Adrenal gland (tissue), 12 donors: ENCODE data around the gene C15orf40. TPM values are rescaled to one million over a fixed set of nuclear protein-coding genes. Genes with fewer than 3 reads are reported as not detected.

Experiments used
- DNase-seq, 7 donors: peaks; one replicate each; pipeline ENCODE4 v3.0.0-alpha.2; 2019 to 2020
- H3K27ac ChIP-seq, 5 donors: fragments of 200-600 bp; sonication (generic) in 4 of 5; 1 replicate in 3 of 5; 2 replicates in 2 of 5; pipeline versions ENCODE4 v1.5.1 to v1.8.0; 2016 to 2020; ENCODE audit warnings: mild to moderate bottlenecking in 1 of 5
- H3K27me3 ChIP-seq: fragments of 200-600 bp; 2 replicates; pipeline ENCODE4 v1.8.0; 2021
- H3K36me3 ChIP-seq, 2 donors: fragments of 200-600 bp; replicated peaks in 1 of 2; 1 replicate in 1 of 2; 2 replicates in 1 of 2; pipeline versions ENCODE4 v1.5.1 to v1.8.0; 2018 to 2022
- H3K4me1 ChIP-seq, 2 donors: fragments of 200-600 bp; replicated peaks in 1 of 2; 1 replicate in 1 of 2; 2 replicates in 1 of 2; pipeline versions ENCODE4 v1.5.1 to v1.8.0; 2018 to 2021
- H3K4me3 ChIP-seq, 4 donors: fragments of 200-600 bp; sonication (generic) in 3 of 4; one replicate each; pipeline ENCODE4 v1.5.1; 2016 to 2018
- H3K9me3 ChIP-seq, 3 donors: fragments of 200-600 bp; sonication (generic) in 1 of 3; replicated peaks in 1 of 3; 1 replicate in 2 of 3; 2 replicates in 1 of 3; pipeline versions ENCODE4 v1.5.1 to v1.8.0; 2016 to 2021
- POLR2A ChIP-seq, 2 donors: fragments of 450-650 bp; IDR thresholded peaks; one replicate each; pipeline ENCODE4 v1.6.1; 2017; ENCODE audit warnings: antibody characterized with exemption in 2 of 2, mild to moderate bottlenecking in 2 of 2, moderate library complexity in 1 of 2
- WGBS, 4 donors: extraction: QIAGEN DNeasy Blood & Tissue Kit in 2 of 4; methylation state at CpG; one replicate each; pipeline versions ENCODE4 v1.1.5 to v1.1.7; 2013 to 2017; 5-methylcytosine and 5-hydroxymethylcytosine counted together
- intact Hi-C, 2 donors: fragments of 100-400 bp; cut with DNase I; formaldehyde crosslinking; loops; one replicate each; pipeline versions ENCODE4 v1.14.1 to v1.15.0; 2022 to 2023
- polyA plus RNA-seq, 3 donors: library from polyadenylated mRNA; stranded (reverse); fragments of 200-250 nt in 2 of 3; fragments of 350-450 nt in 1 of 3; fragmentation: Illumina TruSeq in 1 of 3; extraction: RNeasy Lipid Tissue Mini Kit (QIAGEN cat#74804) in 1 of 3; gene quantifications; one replicate each; pipeline ENCODE4 v1.2.3, GENCODE V29; 2013 to 2014
- total RNA-seq, 9 donors: library from RNA; depleted of rRNA in 4 of 9; stranded (reverse); fragments of >200 nt in 4 of 9; fragments of 120-200 nt in 1 of 9; fragmentation: NEBNext Ultra II Directional in 1 of 9; extraction: Animal tissue kit (Norgen Biotek cat#: 25700) in 1 of 9; gene quantifications; one replicate each; pipeline versions ENCODE4 v1.1.0 to v1.2.4, GENCODE V29; 2013 to 2023
- TF ChIP-seq, protein P1 (sequence below), 6 experiments: fragments of 450-650 bp in 4 of 6; fragments of 200-600 bp in 2 of 6; sonication (generic) in 1 of 6; IDR thresholded peaks; 1 replicate in 5 of 6; 2 replicates in 1 of 6; pipeline versions ENCODE4 v1.5.1 to v1.8.0; 2016 to 2021; ENCODE audit warnings: antibody characterized with exemption in 6 of 6, mild to moderate bottlenecking in 2 of 6, moderate library complexity in 1 of 6
- donor health status: healthy with polysubstance abuse.
- donor health status: Bipolar disorder and iron deficiency.
- donor health status: DM: yes; HTN: yes; CAD: no.
- donor health status: DM: no; HTN: no; CAD: no.
- donor health status: DM: no; HTN: no; CAD: no.
- donor health status: DM: yes; HTN: yes; CAD: no.

The C15orf40 gene
- total and polyA plus RNA-seq, 12 donors, result 7.8 to 28.2 (median 23.0) TPM

DNA sequence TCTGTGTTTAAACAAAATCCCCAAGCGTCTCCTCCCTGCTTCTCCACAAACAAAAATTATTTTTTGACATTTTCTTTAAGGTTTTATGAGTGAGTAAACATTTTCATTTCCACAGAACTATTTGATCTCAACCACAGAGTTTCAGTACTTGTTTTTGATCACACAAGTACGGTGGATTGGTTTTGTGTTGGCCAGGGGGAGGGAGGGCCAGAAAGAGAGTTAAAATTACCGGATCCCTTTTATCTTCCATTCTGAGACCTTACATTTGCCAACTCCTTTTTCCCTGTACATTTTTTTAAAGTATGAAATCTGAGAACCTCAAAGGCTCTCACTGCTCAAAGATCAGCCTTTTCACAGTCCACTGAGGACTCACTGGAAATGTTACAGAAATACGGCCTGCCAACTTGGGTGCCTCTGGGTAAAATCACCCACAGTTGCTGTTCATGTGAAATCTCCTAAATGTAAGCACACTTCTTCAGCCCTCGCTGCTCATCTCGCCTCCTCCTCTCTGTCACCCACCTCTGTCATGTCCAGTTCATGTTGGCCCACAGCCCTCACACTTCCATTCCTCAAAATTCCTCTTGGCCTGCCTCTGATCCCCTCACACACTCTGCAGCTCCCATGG lies 60.6 kb downstream of the C15orf40 start:
- peaks cover 0 to 12% of the 10 kb centered on the region in 2 donors for H3K4me1 ChIP-seq
- no peak for DNase-seq
- TF ChIP-seq, protein P1, sequence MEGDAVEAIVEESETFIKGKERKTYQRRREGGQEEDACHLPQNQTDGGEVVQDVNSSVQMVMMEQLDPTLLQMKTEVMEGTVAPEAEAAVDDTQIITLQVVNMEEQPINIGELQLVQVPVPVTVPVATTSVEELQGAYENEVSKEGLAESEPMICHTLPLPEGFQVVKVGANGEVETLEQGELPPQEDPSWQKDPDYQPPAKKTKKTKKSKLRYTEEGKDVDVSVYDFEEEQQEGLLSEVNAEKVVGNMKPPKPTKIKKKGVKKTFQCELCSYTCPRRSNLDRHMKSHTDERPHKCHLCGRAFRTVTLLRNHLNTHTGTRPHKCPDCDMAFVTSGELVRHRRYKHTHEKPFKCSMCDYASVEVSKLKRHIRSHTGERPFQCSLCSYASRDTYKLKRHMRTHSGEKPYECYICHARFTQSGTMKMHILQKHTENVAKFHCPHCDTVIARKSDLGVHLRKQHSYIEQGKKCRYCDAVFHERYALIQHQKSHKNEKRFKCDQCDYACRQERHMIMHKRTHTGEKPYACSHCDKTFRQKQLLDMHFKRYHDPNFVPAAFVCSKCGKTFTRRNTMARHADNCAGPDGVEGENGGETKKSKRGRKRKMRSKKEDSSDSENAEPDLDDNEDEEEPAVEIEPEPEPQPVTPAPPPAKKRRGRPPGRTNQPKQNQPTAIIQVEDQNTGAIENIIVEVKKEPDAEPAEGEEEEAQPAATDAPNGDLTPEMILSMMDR (IDR thresholded peaks at IDR 0.05), result no peak
- no peak for TF ChIP-seq POLR2A (IDR thresholded peaks at IDR 0.05)
- no peaks in the 10 kb centered on the region for H3K36me3 ChIP-seq
- intact Hi-C loops, result loop anchor here in 1 of 2 donors (10.0 kb wide), 1 partner anchor 46 kb away; no protein-coding TSS in a partner anchor
- no peaks in the 10 kb centered on the region for H3K9me3 ChIP-seq
- no peak overlapping the region for H3K4me3 ChIP-seq
- no peaks in the 10 kb centered on the region for H3K27me3 ChIP-seq
- H3K27ac ChIP-seq, result no peak overlapping the region
- WGBS, 4 donors, result 71 to 78% (median 72%) methylated on average over 6 of the region's 6 CpGs

DNA sequence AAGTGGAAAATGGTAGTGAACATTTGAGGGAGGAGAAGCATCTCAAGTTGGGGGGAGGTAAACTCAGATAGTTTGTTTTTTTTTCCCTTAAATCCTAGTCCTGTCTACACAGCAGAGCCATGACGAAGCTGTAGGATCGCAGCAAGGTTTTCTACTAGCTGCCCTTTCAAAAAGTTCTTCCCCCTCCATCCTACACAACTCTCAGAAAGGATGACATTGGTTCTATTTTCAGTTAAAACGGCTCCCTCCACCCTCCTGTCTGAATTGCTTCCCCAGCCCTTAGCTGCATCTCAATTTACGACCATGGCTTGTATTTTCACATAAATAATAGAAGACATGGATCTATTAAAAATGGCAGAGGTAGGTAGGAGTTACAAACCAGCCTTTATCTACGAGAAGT lies 61.1 kb downstream of the C15orf40 start:
- no peak for DNase-seq
- no peak overlapping the region for H3K4me3 ChIP-seq
- H3K27me3 ChIP-seq, result no peaks in the 10 kb centered on the region
- WGBS, 4 donors, result 70 to 89% (median 83%) methylated on average over 5 of the region's 5 CpGs
- intact Hi-C loops, result loop anchor here in 1 of 2 donors (10.0 kb wide), 1 partner anchor 45 kb away; no protein-coding TSS in a partner anchor
- TF ChIP-seq, protein P1 (IDR thresholded peaks at IDR 0.05), result no peak
- no peak for TF ChIP-seq POLR2A (IDR thresholded peaks at IDR 0.05)
- H3K9me3 ChIP-seq, result no peaks in the 10 kb centered on the region
- H3K27ac ChIP-seq, result no peak overlapping the region
- H3K4me1 ChIP-seq, result peaks cover 0 to 12% of the 10 kb centered on the region in 2 donors
- no peaks in the 10 kb centered on the region for H3K36me3 ChIP-seq

DNA sequence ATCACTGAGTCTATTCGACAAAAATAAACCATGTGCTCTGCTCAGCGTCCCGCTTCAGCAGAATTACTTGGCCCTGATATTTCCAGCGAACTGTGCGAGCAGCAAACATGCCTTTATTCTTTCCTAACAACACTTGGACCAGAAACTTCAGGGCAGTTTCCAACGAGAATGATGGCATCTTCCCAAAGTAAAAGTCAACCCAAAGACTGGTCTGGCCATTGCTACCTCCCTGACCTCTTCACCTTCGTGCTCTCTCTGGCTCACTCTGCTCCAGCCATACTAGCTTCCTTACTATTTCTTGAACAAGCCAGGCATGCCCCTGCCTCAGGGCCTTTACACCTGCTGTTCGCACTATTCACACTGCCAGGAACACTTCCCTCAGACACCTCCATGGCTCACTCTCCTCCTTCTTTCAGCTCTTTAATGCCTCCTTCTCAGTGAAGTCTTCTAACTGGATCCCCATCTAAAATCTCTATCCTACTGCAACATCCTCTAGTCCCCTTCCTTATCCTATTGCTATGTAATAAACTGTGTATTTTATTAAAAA lies 65.2 kb downstream of the C15orf40 start:
- Histone ChIP-seq H3K4me1 (peaks cover 0 to 3% of the 10 kb centered on the region in 2 donors), H3K36me3 (no peaks in the 10 kb centered on the region), H3K27me3 (no peaks in the 10 kb centered on the region), H3K4me3 (no peak overlapping the region), H3K27ac (no peak overlapping the region), H3K9me3 (no peaks in the 10 kb centered on the region)
- TF ChIP-seq POLR2A (IDR thresholded peaks at IDR 0.05), result no peak
- TF ChIP-seq, protein P1 (IDR thresholded peaks at IDR 0.05), result no peak
- intact Hi-C loops, result no loop called here
- 88 to 90% (median 90%) methylated on average over 8 of the region's 8 CpGs for WGBS, 4 donors
- no peak for DNase-seq

DNA sequence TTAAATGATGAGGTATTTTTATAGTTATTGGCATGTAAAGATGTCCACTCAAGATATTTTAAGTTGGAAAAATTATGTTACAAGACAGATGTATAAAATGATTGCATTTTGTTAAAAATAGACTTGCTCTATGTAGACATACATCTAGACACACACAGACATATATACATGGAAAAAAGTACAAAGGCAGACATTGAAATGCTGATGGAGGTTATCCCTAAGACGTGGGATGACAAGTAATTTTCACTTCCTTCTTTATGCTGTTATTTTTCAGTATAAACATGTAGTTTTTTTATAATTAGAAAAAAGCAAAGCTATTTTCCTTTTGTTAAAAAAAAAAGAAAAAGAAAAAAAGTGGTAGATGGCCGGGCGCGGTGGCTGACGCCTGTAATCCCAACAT lies 66.1 kb downstream of the C15orf40 start:
- no peak for DNase-seq
- intact Hi-C loops, result no loop called here
- no peak overlapping the region for H3K27ac ChIP-seq
- WGBS, 4 donors, result 79 to 92% (median 88%) methylated on average over 5 of the region's 5 CpGs
- TF ChIP-seq, protein P1 (IDR thresholded peaks at IDR 0.05), result no peak
- no peak for TF ChIP-seq POLR2A (IDR thresholded peaks at IDR 0.05)
- H3K36me3 ChIP-seq, result no peaks in the 10 kb centered on the region
- H3K27me3 ChIP-seq, result no peaks in the 10 kb centered on the region
- no peaks in the 10 kb centered on the region for H3K9me3 ChIP-seq
- H3K4me1 ChIP-seq, result no peaks in the 10 kb centered on the region
- no peak overlapping the region for H3K4me3 ChIP-seq
